Mesenchymal stem cell (in vitro differentiated cells and primary cell): ENCODE data around the gene CSH2.
A peak's percentile ranks its signal among the peaks of the same experiment; 100 is the strongest.
"Not testable (repeated sequence)": the region's sequence is repeated elsewhere in the genome, so short reads cannot be mapped to it uniquely, and the experiment has no call there.

Source experiments
- DNase-seq: peaks from one replicate; pipeline ENCODE4 v3.0.0-alpha.2; 2013
- H2AFZ ChIP-seq: one replicate; pipeline ENCODE4 v1.6.1; 2013; ENCODE audit warnings: low read depth, mild to moderate bottlenecking, control low read depth, inconsistent platforms, low read length, moderate library complexity
- H2AK5ac ChIP-seq: 2 replicates; pipeline ENCODE4 v1.6.1; 2013; ENCODE audit warnings: low read length, moderate library complexity, mild to moderate bottlenecking, inconsistent platforms; ENCODE audit not compliant: severe bottlenecking
- H2BK120ac ChIP-seq: one replicate; pipeline ENCODE4 v1.6.1; 2013; ENCODE audit warnings: low read depth, mild to moderate bottlenecking, inconsistent platforms, low read length, moderate library complexity
- H2BK12ac ChIP-seq, 2 experiments: one replicate each; pipeline ENCODE4 v1.6.1; 2013; ENCODE audit warnings: inconsistent platforms in 2 of 2, low read length in 2 of 2, mild to moderate bottlenecking in 2 of 2, moderate library complexity in 2 of 2, control low read depth in 1 of 2
- H2BK15ac ChIP-seq: one replicate; pipeline ENCODE4 v1.6.1; 2013; ENCODE audit warnings: mild to moderate bottlenecking, low read depth, inconsistent platforms; ENCODE audit not compliant: poor library complexity, severe bottlenecking
- H2BK5ac ChIP-seq: 2 replicates; pipeline ENCODE4 v1.6.1; 2013; ENCODE audit warnings: low read depth, mild to moderate bottlenecking, low read length, control low read depth, inconsistent platforms; ENCODE audit not compliant: poor library complexity, severe bottlenecking
- H3K14ac ChIP-seq, 2 experiments: one replicate each; pipeline ENCODE4 v1.6.1; 2013; ENCODE audit warnings: inconsistent platforms in 2 of 2, low read length in 2 of 2, control low read depth in 1 of 2, mild to moderate bottlenecking in 1 of 2, moderate library complexity in 1 of 2
- H3K18ac ChIP-seq, 2 experiments: one replicate each; pipeline ENCODE4 v1.6.1; 2013; ENCODE audit warnings: inconsistent platforms in 2 of 2, low read length in 2 of 2, control low read depth in 1 of 2, low read depth in 1 of 2, mild to moderate bottlenecking in 1 of 2
- H3K23ac ChIP-seq, 2 experiments: one replicate each; pipeline ENCODE4 v1.6.1; 2013; ENCODE audit warnings: inconsistent platforms in 2 of 2, low read length in 2 of 2, mild to moderate bottlenecking in 2 of 2, moderate library complexity in 2 of 2, control low read depth in 1 of 2
- H3K27ac ChIP-seq: 2 replicates; pipeline ENCODE4 v1.5.1; 2013; ENCODE audit warnings: mild to moderate bottlenecking, moderate library complexity, low read length, control low read depth, inconsistent platforms; ENCODE audit not compliant: poor library complexity, severe bottlenecking
- H3K27me3 ChIP-seq, 2 experiments: 2 replicates each; pipeline versions ENCODE4 v1.6.1 to v1.7.0; 2013; ENCODE audit warnings: low read length in 2 of 2, mild to moderate bottlenecking in 2 of 2, moderate library complexity in 2 of 2, control low read depth in 1 of 2, inconsistent platforms in 1 of 2; ENCODE audit not compliant: control insufficient read depth in 1 of 2, insufficient read depth in 1 of 2
- H3K36me3 ChIP-seq, 2 experiments: 2 replicates each; pipeline versions ENCODE4 v1.6.1 to v1.7.0; 2013; ENCODE audit warnings: low read length in 2 of 2, control low read depth in 1 of 2, inconsistent platforms in 1 of 2, low read depth in 1 of 2, mild to moderate bottlenecking in 1 of 2; ENCODE audit not compliant: insufficient read depth in 2 of 2, control insufficient read depth in 1 of 2
- H3K4ac ChIP-seq, 2 experiments: one replicate each; pipeline ENCODE4 v1.6.1; 2013; ENCODE audit warnings: inconsistent platforms in 2 of 2, low read length in 2 of 2, mild to moderate bottlenecking in 2 of 2, moderate library complexity in 2 of 2, control low read depth in 1 of 2, low read depth in 1 of 2
- H3K4me1 ChIP-seq: 2 replicates; pipeline ENCODE4 v1.6.1; 2013; ENCODE audit warnings: low read depth, low read length, control low read depth; ENCODE audit not compliant: control insufficient read depth, insufficient read depth
- H3K4me2 ChIP-seq: 2 replicates; pipeline ENCODE4 v1.6.1; 2013; ENCODE audit warnings: low read length, mild to moderate bottlenecking, inconsistent platforms; ENCODE audit not compliant: poor library complexity, severe bottlenecking
- H3K4me3 ChIP-seq, 2 experiments: 2 replicates each; pipeline versions ENCODE4 v1.5.1 to v1.7.0; 2013; ENCODE audit warnings: low read length in 2 of 2, mild to moderate bottlenecking in 2 of 2, control low read depth in 1 of 2, low read depth in 1 of 2; ENCODE audit not compliant: insufficient read depth in 1 of 2
- H3K79me1 ChIP-seq: replicated peaks from 2 replicates; pipeline ENCODE4 v1.6.1; 2013; ENCODE audit warnings: mild to moderate bottlenecking, control low read depth, low read length, inconsistent platforms; ENCODE audit not compliant: poor library complexity, severe bottlenecking
- H3K9ac ChIP-seq: 2 replicates; pipeline ENCODE4 v1.7.0; 2013; ENCODE audit warnings: mild to moderate bottlenecking, low read length, moderate library complexity
- H3K9me3 ChIP-seq: 2 replicates; pipeline ENCODE4 v1.7.0; 2013; ENCODE audit warnings: mild to moderate bottlenecking, low read length; ENCODE audit not compliant: control insufficient read depth
- H4K8ac ChIP-seq: one replicate; pipeline ENCODE4 v1.6.1; 2013; ENCODE audit warnings: inconsistent platforms, mild to moderate bottlenecking, low read length, moderate library complexity
- H4K91ac ChIP-seq: one replicate; pipeline ENCODE4 v1.6.1; 2013; ENCODE audit warnings: mild to moderate bottlenecking, low read length, inconsistent platforms
- WGBS: methylation state at CpG from one replicate; pipeline ENCODE4 v1.1.7; 2013; ENCODE audit warnings: mixed read lengths; 5-methylcytosine and 5-hydroxymethylcytosine counted together

CSH2 gene

GRCh38 chr17:63892316-63893037 is 19.0 kb upstream of the CSH2 start:
- not testable (repeated sequence) for H3K9ac ChIP-seq, H3K23ac ChIP-seq, H3K4me2 ChIP-seq, H3K79me1 ChIP-seq, H3K27me3 ChIP-seq, H3K4ac ChIP-seq, H3K4me3 ChIP-seq, H3K18ac ChIP-seq, H3K4me1 ChIP-seq, H2AK5ac ChIP-seq, H3K27ac ChIP-seq, H3K9me3 ChIP-seq, H2BK120ac ChIP-seq, H2BK15ac ChIP-seq, H3K36me3 ChIP-seq, H3K14ac ChIP-seq, H4K91ac ChIP-seq, H2AFZ ChIP-seq, DNase-seq, H2BK5ac ChIP-seq, H4K8ac ChIP-seq, H2BK12ac ChIP-seq
- WGBS: 69% methylated on average over 6 of the region's 11 CpGs

GRCh38 chr17:63889026-63889848 is 15.8 kb upstream of the CSH2 start:
- not testable (repeated sequence) for H2BK120ac ChIP-seq, H4K8ac ChIP-seq, H2BK5ac ChIP-seq, H3K14ac ChIP-seq, H3K4me1 ChIP-seq, H3K27ac ChIP-seq, H3K4ac ChIP-seq, H4K91ac ChIP-seq, H3K4me2 ChIP-seq, H3K36me3 ChIP-seq, H3K79me1 ChIP-seq, H2BK15ac ChIP-seq, H3K23ac ChIP-seq, H2AK5ac ChIP-seq, H3K9ac ChIP-seq, H3K18ac ChIP-seq, H2AFZ ChIP-seq, H3K9me3 ChIP-seq, H3K4me3 ChIP-seq, H2BK12ac ChIP-seq, H3K27me3 ChIP-seq
- peak; percentile 47 for DNase-seq
- WGBS: 49% methylated on average over 11 of the region's 13 CpGs

- H3K14ac ChIP-seq, H2BK120ac ChIP-seq, H3K79me1 ChIP-seq, H2BK15ac ChIP-seq, H3K18ac ChIP-seq, H4K8ac ChIP-seq, H3K36me3 ChIP-seq, H2BK5ac ChIP-seq, H3K4me2 ChIP-seq, H3K23ac ChIP-seq, H3K4me1 ChIP-seq, H2AK5ac ChIP-seq, H2AFZ ChIP-seq, H3K9ac ChIP-seq, H3K9me3 ChIP-seq, H3K27ac ChIP-seq, H3K4me3 ChIP-seq, H2BK12ac ChIP-seq, H4K91ac ChIP-seq, DNase-seq, H3K4ac ChIP-seq: not testable (repeated sequence)
- 92% methylated on average over 11 of the region's 11 CpGs for WGBS
- H3K27me3 ChIP-seq: peaks cover 10 to 21% of the 10 kb centered on the region in 2 experiments
Observed at GRCh38 chr17:63885119-63885518, 11.6 kb upstream of the CSH2 start.

- not testable (repeated sequence) for H4K91ac ChIP-seq, H4K8ac ChIP-seq, H2AFZ ChIP-seq, H3K9me3 ChIP-seq, DNase-seq, H2BK15ac ChIP-seq, H3K79me1 ChIP-seq, H3K36me3 ChIP-seq, H2AK5ac ChIP-seq, H3K18ac ChIP-seq, H3K23ac ChIP-seq, H3K27ac ChIP-seq, H3K4me2 ChIP-seq, H3K4me1 ChIP-seq, H3K14ac ChIP-seq, H3K4me3 ChIP-seq, H2BK120ac ChIP-seq, H2BK12ac ChIP-seq, H3K4ac ChIP-seq, H2BK5ac ChIP-seq, H3K9ac ChIP-seq
- 79% methylated on average over 6 of the region's 9 CpGs for WGBS
- peaks cover 9 to 29% of the 10 kb centered on the region in 2 experiments for H3K27me3 ChIP-seq
Observed at GRCh38 chr17:63882626-63883126, 9.2 kb upstream of the CSH2 start.
